ENCODE measurements around the gene AATK. TPM values are rescaled to one million over a fixed set of nuclear protein-coding genes. Genes with fewer than 3 reads are reported as not detected.
A peak's percentile ranks its signal among the peaks of the same experiment; 100 is the strongest.

AATK gene
- total and polyA plus RNA-seq, 12 donors, result 1.5 to 8.5 (median 6.2) TPM

- intact Hi-C loops (cut with DNase I), result no loop called here
- H3K4me1 ChIP-seq, result peaks cover 0 to 13% (median 7%) of the 10 kb centered on the region in 9 donors
- WGBS, 2 donors, result 85 to 88% methylated on average over 23 of the region's 23 CpGs
- no peak for TF ChIP-seq CTCF (IDR thresholded peaks at IDR 0.05)
- peak in 2 of 8 donors; percentile 4 to 27 for ATAC-seq
- H3K9me3 ChIP-seq, result no peaks in the 10 kb centered on the region
- no peak overlapping the region for H3K27ac ChIP-seq
- no peak overlapping the region for H3K4me3 ChIP-seq
- H3K27me3 ChIP-seq, result no peaks in the 10 kb centered on the region
- H3K36me3 ChIP-seq, result peaks cover 0 to 3% (median 0%) of the 10 kb centered on the region in 9 donors
- no peak for DNase-seq
Measured at GRCh38 chr17:81128774-81129173, 37.2 kb downstream of the AATK start.

- H3K27me3 ChIP-seq, result peaks cover 0 to 1% (median 0%) of the 10 kb centered on the region in 7 donors
- no peaks in the 10 kb centered on the region for H3K9me3 ChIP-seq
- TF ChIP-seq CTCF (IDR thresholded peaks at IDR 0.05), result no peak
- peaks cover 0 to 3% (median 0%) of the 10 kb centered on the region in 9 donors for H3K36me3 ChIP-seq
- peaks cover 0 to 13% (median 7%) of the 10 kb centered on the region in 9 donors for H3K4me1 ChIP-seq
- no peak overlapping the region for H3K4me3 ChIP-seq
- WGBS, 2 donors, result 88 to 92% methylated on average over 14 of the region's 14 CpGs
- no peak overlapping the region for H3K27ac ChIP-seq
- ATAC-seq (no peak), DNase-seq (no peak)
- intact Hi-C loops (cut with DNase I), result no loop called here
Measured at GRCh38 chr17:81128338-81128737, 37.7 kb downstream of the AATK start.

GRCh38 chr17:81127526-81128177 lies 38.4 kb downstream of the AATK start:
- ATAC-seq (no peak), DNase-seq (no peak)
- 83 to 84% methylated on average over 21 to 25 of the region's 25 CpGs for WGBS, 2 donors
- no peaks in the 10 kb centered on the region for H3K9me3 ChIP-seq
- H3K27me3 ChIP-seq, result peaks cover 0 to 8% (median 3%) of the 10 kb centered on the region in 7 donors
- no peak for TF ChIP-seq CTCF (IDR thresholded peaks at IDR 0.05)
- intact Hi-C loops (cut with DNase I), result no loop called here
- H3K27ac ChIP-seq, result no peak overlapping the region
- no peak overlapping the region for H3K4me3 ChIP-seq
- peaks cover 0 to 13% (median 7%) of the 10 kb centered on the region in 9 donors for H3K4me1 ChIP-seq
- H3K36me3 ChIP-seq, result peaks cover 0 to 3% (median 0%) of the 10 kb centered on the region in 9 donors

- no peak overlapping the region for H3K4me3 ChIP-seq
- intact Hi-C loops (cut with DNase I), result no loop called here
- peaks cover 0 to 13% (median 7%) of the 10 kb centered on the region in 9 donors for H3K4me1 ChIP-seq
Measured at GRCh38 chr17:81127133-81127455, 38.9 kb downstream of the AATK start.

More at GRCh38 chr17:81127133-81127455, 38.9 kb downstream of the AATK start:
- no peak for TF ChIP-seq CTCF (IDR thresholded peaks at IDR 0.05)
- Histone ChIP-seq H3K9me3 (no peaks in the 10 kb centered on the region), H3K27ac (no peak overlapping the region), H3K36me3 (peaks cover 0 to 3% (median 0%) of the 10 kb centered on the region in 9 donors), H3K27me3 (peaks cover 0 to 12% (median 6%) of the 10 kb centered on the region in 7 donors)
- WGBS, 2 donors, result 44 to 71% methylated on average over 5 of the region's 5 CpGs
- DNase-seq (no peak), ATAC-seq (no peak)
